GM12878 (cell line): ENCODE results near the gene UAP1L1. TPM values are rescaled to one million over a fixed set of nuclear protein-coding genes. Genes with fewer than 3 reads are reported as not detected.

Source experiments
- ATF7 ChIP-seq: fragments of 450-650 bp; IDR thresholded peaks from 2 replicates; pipeline ENCODE4 v1.6.1; 2016; ENCODE audit warnings: low read depth, mild to moderate bottlenecking
- HDAC6 ChIP-seq: fragments of 200-600 bp; sonication (generic); IDR thresholded peaks from one replicate; pipeline ENCODE4 v1.8.0; 2017; ENCODE audit warnings: antibody characterized with exemption; ENCODE audit not compliant: unreplicated experiment
- PAX5 ChIP-seq: IDR thresholded peaks from 2 replicates; pipeline ENCODE4 v1.6.1; 2011; ENCODE audit warnings: low read depth, low read length, borderline replicate concordance
- RB1 ChIP-seq: fragments of 450-650 bp; formaldehyde crosslinking; IDR thresholded peaks from 2 replicates; pipeline ENCODE4 v1.6.1; 2017; ENCODE audit warnings: mild to moderate bottlenecking, borderline replicate concordance
- RCOR1 ChIP-seq: conservative IDR thresholded peaks from 2 replicates; pipeline ENCODE4 v1.6.1; 2012; ENCODE audit warnings: low read depth, low read length, improper control_type of control experiment
- SMARCA5 ChIP-seq: fragments of 450-650 bp; IDR thresholded peaks from 2 replicates; pipeline ENCODE4 v1.6.1; 2017; ENCODE audit warnings: mild to moderate bottlenecking
- SPI1 ChIP-seq: IDR thresholded peaks from 2 replicates; pipeline ENCODE4 v1.6.1; 2011; ENCODE audit warnings: low read depth, mild to moderate bottlenecking, low read length, moderate library complexity, borderline replicate concordance; ENCODE audit not compliant: insufficient read depth
- polyA plus RNA-seq, 11 experiments: library from polyadenylated mRNA; depleted of rRNA in 4 of 11; unstranded in 6 of 11; stranded (reverse) in 5 of 11; fragments of >200 nt; fragmentation: Nextera tagmentation in 4 of 11; fragmentation: Illumina TruSeq in 1 of 11; extraction: Ambion mirVana in 4 of 11; extraction: Trizol in 1 of 11; gene quantifications; 1 replicate in 1 of 11; 2 replicates in 10 of 11; pipeline versions ENCODE4 v1.2.1 to v1.2.3, GENCODE V29; 2011 to 2016; ENCODE audit warnings: inconsistent platforms in 2 of 11, missing spikeins in 2 of 11, low read depth in 1 of 11
- total RNA-seq, 4 experiments: library from RNA; depleted of rRNA in 3 of 4; stranded (reverse); fragments of >200 nt in 3 of 4; fragmentation: Illumina TruSeq in 1 of 4; extraction: Trizol in 1 of 4; gene quantifications; 2 replicates each; pipeline versions ENCODE4 v1.2.1 to v1.2.3, GENCODE V29; 2013 to 2021
- TF ChIP-seq, protein P1 (sequence below): fragments of 450-650 bp; IDR thresholded peaks from 2 replicates; pipeline ENCODE4 v1.6.1; 2018; ENCODE audit warnings: mild to moderate bottlenecking, low read depth, moderate library complexity; ENCODE audit not compliant: partially characterized antibody
- TF ChIP-seq, protein P2 (sequence below): fragments of 450-650 bp; IDR thresholded peaks from 2 replicates; pipeline ENCODE4 v1.6.1; 2018; ENCODE audit warnings: borderline replicate concordance, mild to moderate bottlenecking; ENCODE audit not compliant: partially characterized antibody
- TF ChIP-seq, protein P3 (sequence below): fragments of 450-650 bp; IDR thresholded peaks from 2 replicates; pipeline ENCODE4 v1.6.1; 2016; ENCODE audit warnings: mild to moderate bottlenecking
- TF ChIP-seq, protein P4 (sequence below): fragments of 450-650 bp; IDR thresholded peaks from 2 replicates; pipeline ENCODE4 v1.6.1; 2016; ENCODE audit warnings: mild to moderate bottlenecking
- TF ChIP-seq, protein P5 (sequence below): fragments of 450-650 bp; IDR thresholded peaks from 2 replicates; pipeline ENCODE4 v1.6.1; 2017; ENCODE audit warnings: borderline replicate concordance
- TF ChIP-seq, protein P6 (sequence below): fragments of 450-650 bp; IDR thresholded peaks from 2 replicates; pipeline ENCODE4 v1.6.1; 2017; ENCODE audit warnings: mild to moderate bottlenecking, low read depth, inconsistent platforms; ENCODE audit not compliant: poor library complexity, severe bottlenecking
- TF ChIP-seq, protein P7 (sequence below): IDR thresholded peaks from 2 replicates; pipeline ENCODE4 v1.6.1; 2012; ENCODE audit warnings: low read length, inconsistent platforms

The UAP1L1 gene
- total and polyA plus RNA-seq, 10 of the 15 experiments (the other 5 are each of a cell fraction or from before 2014, with no cell fraction given): 0.29 to 15.7 (median 5.8) TPM

DNA sequence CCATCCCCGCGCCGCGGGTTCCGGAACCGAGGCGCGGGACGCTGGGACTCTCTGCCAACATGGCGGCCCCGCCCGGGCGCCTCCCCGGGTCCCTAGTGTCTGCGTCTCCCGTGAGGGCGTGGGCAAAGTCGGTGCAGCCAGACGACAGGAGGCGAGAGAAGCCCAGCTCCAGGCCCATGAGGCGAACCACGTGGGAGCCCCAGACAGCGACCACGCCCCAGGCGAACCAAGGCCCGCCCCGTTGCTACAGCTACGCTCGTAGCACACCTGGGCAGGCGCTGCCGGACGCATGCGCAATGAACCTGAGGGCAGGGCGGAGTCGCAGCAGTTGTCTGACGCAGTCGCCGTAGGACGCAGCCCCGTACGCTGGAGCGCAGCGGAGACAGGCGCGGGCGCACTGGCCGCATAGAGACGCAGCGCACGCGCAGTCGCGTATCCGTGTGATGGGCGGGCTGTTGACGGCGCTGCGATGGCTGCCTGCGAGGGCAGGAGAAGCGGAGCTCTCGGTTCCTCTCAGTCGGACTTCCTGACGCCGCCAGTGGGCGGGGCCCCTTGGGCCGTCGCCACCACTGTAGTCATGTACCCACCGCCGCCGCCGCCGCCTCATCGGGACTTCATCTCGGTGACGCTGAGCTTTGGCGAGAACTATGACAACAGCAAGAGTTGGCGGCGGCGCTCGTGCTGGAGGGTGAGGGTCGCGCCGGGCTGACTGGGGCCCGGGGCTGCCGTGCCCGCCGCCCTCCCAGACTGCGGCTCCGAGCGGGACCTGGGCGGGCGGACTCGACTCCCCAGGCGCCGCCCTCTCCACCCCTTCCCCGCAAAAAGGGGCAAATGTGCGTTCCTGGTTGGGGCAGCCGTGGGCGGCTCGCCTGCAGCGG lies 9.5 kb downstream of the UAP1L1 start, which contains the start of gene MAN1B1 (continued):
- TF ChIP-seq, protein P1, sequence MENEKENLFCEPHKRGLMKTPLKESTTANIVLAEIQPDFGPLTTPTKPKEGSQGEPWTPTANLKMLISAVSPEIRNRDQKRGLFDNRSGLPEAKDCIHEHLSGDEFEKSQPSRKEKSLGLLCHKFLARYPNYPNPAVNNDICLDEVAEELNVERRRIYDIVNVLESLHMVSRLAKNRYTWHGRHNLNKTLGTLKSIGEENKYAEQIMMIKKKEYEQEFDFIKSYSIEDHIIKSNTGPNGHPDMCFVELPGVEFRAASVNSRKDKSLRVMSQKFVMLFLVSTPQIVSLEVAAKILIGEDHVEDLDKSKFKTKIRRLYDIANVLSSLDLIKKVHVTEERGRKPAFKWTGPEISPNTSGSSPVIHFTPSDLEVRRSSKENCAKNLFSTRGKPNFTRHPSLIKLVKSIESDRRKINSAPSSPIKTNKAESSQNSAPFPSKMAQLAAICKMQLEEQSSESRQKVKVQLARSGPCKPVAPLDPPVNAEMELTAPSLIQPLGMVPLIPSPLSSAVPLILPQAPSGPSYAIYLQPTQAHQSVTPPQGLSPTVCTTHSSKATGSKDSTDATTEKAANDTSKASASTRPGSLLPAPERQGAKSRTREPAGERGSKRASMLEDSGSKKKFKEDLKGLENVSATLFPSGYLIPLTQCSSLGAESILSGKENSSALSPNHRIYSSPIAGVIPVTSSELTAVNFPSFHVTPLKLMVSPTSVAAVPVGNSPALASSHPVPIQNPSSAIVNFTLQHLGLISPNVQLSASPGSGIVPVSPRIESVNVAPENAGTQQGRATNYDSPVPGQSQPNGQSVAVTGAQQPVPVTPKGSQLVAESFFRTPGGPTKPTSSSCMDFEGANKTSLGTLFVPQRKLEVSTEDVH: no peak
- TF ChIP-seq, protein P2, sequence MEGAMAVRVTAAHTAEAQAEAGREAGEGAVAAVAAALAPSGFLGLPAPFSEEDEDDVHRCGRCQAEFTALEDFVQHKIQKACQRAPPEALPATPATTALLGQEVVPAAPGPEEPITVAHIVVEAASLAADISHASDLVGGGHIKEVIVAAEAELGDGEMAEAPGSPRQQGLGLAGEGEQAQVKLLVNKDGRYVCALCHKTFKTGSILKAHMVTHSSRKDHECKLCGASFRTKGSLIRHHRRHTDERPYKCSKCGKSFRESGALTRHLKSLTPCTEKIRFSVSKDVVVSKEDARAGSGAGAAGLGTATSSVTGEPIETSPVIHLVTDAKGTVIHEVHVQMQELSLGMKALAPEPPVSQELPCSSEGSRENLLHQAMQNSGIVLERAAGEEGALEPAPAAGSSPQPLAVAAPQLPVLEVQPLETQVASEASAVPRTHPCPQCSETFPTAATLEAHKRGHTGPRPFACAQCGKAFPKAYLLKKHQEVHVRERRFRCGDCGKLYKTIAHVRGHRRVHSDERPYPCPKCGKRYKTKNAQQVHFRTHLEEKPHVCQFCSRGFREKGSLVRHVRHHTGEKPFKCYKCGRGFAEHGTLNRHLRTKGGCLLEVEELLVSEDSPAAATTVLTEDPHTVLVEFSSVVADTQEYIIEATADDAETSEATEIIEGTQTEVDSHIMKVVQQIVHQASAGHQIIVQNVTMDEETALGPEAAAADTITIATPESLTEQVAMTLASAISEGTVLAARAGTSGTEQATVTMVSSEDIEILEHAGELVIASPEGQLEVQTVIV: peak; percentile 41
- TF ChIP-seq, protein P3, sequence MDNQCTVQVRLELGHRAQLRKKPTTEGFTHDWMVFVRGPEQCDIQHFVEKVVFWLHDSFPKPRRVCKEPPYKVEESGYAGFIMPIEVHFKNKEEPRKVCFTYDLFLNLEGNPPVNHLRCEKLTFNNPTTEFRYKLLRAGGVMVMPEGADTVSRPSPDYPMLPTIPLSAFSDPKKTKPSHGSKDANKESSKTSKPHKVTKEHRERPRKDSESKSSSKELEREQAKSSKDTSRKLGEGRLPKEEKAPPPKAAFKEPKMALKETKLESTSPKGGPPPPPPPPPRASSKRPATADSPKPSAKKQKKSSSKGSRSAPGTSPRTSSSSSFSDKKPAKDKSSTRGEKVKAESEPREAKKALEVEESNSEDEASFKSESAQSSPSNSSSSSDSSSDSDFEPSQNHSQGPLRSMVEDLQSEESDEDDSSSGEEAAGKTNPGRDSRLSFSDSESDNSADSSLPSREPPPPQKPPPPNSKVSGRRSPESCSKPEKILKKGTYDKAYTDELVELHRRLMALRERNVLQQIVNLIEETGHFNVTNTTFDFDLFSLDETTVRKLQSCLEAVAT: no peak
- TF ChIP-seq, protein P4, sequence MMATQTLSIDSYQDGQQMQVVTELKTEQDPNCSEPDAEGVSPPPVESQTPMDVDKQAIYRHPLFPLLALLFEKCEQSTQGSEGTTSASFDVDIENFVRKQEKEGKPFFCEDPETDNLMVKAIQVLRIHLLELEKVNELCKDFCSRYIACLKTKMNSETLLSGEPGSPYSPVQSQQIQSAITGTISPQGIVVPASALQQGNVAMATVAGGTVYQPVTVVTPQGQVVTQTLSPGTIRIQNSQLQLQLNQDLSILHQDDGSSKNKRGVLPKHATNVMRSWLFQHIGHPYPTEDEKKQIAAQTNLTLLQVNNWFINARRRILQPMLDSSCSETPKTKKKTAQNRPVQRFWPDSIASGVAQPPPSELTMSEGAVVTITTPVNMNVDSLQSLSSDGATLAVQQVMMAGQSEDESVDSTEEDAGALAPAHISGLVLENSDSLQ: peak; percentile 95
- peak; percentile 82 for TF ChIP-seq SPI1
- TF ChIP-seq HDAC6: no peak
- TF ChIP-seq, protein P5, sequence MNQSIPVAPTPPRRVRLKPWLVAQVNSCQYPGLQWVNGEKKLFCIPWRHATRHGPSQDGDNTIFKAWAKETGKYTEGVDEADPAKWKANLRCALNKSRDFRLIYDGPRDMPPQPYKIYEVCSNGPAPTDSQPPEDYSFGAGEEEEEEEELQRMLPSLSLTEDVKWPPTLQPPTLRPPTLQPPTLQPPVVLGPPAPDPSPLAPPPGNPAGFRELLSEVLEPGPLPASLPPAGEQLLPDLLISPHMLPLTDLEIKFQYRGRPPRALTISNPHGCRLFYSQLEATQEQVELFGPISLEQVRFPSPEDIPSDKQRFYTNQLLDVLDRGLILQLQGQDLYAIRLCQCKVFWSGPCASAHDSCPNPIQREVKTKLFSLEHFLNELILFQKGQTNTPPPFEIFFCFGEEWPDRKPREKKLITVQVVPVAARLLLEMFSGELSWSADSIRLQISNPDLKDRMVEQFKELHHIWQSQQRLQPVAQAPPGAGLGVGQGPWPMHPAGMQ: no peak
- no peak for TF ChIP-seq RCOR1
- TF ChIP-seq, protein P6, sequence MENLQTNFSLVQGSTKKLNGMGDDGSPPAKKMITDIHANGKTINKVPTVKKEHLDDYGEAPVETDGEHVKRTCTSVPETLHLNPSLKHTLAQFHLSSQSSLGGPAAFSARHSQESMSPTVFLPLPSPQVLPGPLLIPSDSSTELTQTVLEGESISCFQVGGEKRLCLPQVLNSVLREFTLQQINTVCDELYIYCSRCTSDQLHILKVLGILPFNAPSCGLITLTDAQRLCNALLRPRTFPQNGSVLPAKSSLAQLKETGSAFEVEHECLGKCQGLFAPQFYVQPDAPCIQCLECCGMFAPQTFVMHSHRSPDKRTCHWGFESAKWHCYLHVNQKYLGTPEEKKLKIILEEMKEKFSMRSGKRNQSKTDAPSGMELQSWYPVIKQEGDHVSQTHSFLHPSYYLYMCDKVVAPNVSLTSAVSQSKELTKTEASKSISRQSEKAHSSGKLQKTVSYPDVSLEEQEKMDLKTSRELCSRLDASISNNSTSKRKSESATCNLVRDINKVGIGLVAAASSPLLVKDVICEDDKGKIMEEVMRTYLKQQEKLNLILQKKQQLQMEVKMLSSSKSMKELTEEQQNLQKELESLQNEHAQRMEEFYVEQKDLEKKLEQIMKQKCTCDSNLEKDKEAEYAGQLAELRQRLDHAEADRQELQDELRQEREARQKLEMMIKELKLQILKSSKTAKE: no peak
- no peak for TF ChIP-seq ATF7
- TF ChIP-seq PAX5: peak; percentile 23; the same call in 1 of the 2 replicates
- peak; percentile 70; the same call in 1 of the 2 replicates for TF ChIP-seq RB1
- TF ChIP-seq, protein P7, sequence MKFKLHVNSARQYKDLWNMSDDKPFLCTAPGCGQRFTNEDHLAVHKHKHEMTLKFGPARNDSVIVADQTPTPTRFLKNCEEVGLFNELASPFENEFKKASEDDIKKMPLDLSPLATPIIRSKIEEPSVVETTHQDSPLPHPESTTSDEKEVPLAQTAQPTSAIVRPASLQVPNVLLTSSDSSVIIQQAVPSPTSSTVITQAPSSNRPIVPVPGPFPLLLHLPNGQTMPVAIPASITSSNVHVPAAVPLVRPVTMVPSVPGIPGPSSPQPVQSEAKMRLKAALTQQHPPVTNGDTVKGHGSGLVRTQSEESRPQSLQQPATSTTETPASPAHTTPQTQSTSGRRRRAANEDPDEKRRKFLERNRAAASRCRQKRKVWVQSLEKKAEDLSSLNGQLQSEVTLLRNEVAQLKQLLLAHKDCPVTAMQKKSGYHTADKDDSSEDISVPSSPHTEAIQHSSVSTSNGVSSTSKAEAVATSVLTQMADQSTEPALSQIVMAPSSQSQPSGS: no peak
- peak; percentile 91; the same call in 1 of the 2 replicates for TF ChIP-seq SMARCA5
